Stimulated activated CD4-positive, alpha-beta T cell treated with anti-CD3 and anti-CD28 coated beads, Interleukin-2, amount 100 ng/mL, for 4 hours (primary cell): ENCODE measurements around the gene PBOV1.
"Not testable (repeated sequence)": the region's sequence is repeated elsewhere in the genome, so short reads cannot be mapped to it uniquely, and the experiment has no call there.

Source experiments
- DNase-seq: peaks from one replicate; pipeline ENCODE4 v3.0.0-alpha.2; 2020; ENCODE audit warnings: low read depth

The PBOV1 gene

DNA sequence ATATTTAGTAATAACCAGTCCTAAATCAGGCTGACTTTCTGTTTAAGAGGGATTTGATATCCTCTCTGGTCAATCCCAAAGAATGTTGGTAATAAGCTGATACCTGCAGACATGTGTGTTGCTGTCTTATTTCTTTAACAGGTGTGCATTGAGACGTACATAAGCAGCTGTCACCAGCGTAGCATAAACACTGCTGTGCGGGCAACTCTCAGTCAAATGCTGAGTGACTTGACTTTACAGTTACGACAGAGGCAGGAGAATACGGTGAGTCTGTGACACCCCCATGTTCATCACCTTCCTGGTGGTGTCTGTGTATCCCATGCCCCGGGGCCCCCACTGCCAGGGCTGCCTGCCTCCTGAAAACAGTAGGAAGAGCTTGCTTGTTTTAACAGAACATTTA is 20.1 kb upstream of the PBOV1 start:
- no peak for DNase-seq

DNA sequence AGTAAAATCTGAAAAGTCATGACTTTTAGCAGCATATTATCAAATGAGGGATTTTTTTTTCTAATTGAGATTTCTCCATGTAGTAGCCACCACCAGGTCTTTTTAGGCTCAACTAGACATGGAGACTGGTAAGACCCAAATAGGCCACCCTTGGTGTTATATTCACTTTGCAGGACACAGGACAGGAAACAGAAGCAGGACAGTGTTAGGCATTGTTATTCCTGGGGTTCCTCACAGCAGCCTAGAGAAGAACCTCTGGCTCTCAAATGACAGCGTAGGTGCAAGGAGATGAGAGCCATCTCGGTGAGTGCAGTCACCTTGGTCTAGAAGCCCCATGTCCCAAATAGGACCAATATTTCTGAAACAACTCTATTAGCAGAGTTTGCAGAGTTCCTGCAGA is 19.2 kb upstream of the PBOV1 start:
- DNase-seq: no peak

DNA sequence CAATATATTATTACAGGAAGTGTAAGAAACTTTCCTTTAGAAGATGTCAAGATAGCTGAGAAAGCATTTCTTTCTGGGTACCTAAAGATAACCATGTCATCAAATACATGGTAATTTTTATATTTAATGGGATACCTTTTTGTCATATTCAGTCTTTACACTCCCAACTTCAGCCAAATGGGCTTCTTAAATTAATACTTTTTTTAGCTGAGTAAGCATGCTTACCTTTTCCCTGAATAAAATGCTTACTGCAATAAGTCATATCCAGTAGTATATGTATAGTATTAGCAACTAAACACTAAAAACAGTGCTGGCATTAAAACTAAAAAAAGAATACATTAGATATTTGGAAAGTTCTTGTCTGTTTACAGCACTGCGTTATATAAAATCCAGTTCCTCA is 17.4 kb upstream of the PBOV1 start:
- no peak for DNase-seq

DNA sequence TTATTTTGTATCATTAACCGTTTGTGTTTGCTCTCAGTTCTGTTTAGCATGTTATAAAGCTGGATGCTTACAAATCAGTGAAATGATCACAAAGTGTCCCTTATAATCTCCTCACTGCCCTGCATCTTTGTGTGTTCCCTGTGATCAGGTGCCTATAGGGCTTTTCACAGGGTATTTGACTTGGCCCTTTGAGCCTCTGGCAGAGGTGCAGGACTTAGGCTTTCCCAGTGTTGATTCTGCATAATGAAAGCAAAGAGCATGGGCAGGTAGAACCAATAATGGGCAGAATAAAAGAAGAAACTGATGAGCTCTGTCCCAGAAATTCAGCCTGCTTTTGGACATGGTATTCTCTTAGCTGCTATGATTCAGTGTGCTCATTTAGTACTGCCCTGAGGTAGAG is 16.9 kb upstream of the PBOV1 start:
- DNase-seq: no peak

DNA sequence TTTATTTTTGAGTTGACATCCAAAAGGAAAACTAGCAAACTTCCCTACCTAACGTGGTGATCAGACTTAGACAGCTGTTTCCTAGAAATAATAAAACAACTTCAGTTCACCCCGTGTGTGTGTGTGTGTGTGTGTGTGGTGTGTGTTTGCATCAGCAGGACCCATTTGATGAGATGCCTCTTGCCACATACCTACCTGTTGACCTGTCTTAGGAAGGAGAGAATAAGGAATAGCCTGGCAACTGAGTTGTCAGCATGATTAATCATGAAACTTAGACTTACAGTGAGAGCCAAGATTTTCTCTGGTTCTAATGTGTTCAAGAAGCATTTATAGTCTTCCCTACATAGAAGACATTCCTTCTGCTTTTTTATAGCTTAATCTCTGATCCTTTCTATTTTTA is 16.1 kb upstream of the PBOV1 start:
- no peak for DNase-seq

DNA sequence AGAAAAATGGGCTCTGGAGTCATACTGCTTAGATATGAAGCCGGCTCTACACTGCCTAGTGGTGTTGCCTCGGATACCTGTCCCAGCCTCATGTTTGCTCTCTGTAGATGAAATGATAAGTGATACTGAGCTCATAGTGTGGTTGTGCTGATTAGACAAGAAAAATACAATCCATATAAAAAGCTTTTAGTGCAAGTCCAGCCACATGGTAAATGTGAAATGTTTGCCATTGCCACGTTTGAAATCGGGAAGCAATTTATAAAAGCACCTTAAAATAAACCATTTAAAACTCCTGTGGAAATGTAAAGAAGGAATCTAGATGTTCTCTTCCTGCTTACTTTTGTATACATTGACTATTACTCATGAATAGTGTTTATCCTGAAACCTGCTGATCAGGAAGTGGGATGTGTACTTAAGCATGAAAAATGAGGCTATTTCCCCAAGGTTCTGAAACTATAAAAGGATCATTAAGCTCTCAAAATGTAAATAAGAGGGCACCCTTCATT is 13.1 kb upstream of the PBOV1 start:
- DNase-seq: no peak

DNA sequence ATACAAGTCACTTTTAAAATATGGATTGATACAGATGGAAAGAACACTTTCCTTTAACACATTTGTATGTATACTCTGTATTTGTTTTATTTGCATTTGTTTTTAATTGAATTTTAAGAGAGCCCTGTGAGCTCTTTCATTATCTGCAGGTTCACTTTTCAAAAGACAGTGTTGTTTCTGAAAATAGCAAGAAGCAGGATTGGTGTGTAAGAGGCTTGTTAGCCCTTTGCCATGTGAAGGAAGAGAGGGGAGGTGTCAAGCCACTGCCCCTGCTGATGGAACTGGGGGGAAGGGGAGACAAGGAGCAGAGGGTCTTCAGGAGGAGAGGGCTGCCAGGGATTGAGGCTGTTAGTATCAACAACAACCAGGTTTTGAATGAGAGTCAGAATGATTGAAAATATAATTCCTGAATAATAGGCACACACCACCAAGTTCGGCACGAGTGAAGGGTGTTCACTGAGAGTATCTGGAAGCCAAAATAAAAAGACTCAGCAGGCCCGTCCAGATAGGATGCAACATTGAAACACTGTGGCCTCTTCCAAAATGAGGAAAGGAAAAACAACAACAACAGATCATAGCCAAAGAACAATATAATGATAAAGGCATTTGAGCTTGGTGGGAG is 12.6 kb upstream of the PBOV1 start:
- DNase-seq: no peak

DNA sequence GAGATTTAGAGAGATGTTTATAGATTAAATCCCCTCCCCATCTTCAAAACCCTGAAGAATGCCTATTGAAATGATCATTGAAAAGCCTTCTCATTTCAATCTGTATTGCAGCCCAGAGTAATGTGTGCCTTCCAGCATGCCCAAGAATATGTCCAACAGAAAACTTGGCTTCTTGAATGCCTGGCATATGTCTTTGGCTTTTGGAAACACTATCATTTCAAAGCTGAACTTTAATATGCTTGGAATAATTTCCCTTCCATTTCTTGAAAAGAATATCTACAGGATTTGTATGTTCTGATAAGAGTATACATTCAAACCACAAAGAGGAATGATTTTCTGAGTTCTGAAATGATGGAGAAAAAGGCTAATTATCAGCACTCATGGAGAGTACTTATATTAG is 11.9 kb upstream of the PBOV1 start:
- no peak for DNase-seq

DNA sequence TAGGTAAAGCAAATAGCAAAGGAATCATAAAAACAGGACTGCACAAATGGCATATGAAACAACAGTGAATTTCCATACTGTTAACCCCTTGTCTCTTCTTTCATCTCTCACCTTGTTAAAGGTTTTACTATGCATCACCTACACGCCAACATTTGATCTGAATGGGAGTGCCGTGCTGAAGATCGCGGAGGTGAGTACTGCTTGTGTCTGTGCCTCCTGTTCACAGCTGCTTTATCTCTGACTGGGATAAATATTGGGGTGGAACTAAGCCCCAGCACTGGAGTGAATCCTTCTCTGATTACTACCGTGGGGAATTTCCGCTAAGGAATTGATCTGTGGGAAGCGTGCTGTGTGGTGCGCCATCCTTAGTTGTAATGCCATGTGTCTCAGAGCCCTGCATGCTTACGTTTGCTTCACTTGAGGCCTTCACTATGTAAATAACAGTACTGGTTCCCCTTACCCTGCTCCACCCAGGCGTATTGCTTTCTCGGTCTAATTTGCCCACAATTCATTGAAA is 11.4 kb upstream of the PBOV1 start:
- DNase-seq: no peak

DNA sequence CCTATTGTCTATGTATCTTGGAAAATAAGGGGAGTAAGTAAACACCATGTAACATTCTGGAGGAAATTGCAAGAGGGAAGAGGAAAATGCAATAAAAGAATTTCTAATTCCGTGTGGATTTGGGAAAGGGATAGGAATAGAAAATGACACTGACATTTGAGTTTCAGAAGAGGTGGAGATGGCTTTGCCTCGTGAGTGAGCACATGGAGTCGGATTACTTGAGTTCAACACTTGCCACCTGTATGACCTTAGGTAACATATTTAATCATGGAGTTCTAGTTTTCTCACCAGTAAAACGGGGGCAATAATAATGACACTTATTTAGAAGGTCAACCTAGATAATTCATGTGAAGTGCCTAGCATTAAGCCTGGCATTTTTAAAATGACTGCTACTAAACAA is 10.8 kb upstream of the PBOV1 start:
- DNase-seq: no peak

DNA sequence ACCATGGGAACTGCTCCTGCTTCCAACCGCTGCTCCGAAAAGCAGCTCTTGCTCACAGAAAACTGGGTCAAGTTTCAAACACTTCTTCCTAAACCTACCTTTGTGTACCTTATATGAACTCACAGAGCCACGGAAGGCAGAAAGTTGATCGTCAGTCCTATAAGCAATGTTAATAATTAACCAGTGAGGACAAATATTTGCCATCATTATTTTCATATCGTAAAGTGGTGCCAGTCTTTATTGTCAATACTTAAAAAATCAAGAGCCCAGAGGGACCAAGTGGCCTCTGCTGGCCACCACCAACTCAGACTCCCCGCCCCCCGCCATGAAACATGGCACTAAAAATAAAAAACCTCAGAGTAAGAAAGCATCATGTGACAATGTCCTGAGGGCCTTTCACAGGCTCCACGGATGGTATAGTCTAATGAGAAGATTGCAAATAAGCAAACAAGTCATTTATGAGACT is 9.1 kb upstream of the PBOV1 start:
- DNase-seq: no peak

DNA sequence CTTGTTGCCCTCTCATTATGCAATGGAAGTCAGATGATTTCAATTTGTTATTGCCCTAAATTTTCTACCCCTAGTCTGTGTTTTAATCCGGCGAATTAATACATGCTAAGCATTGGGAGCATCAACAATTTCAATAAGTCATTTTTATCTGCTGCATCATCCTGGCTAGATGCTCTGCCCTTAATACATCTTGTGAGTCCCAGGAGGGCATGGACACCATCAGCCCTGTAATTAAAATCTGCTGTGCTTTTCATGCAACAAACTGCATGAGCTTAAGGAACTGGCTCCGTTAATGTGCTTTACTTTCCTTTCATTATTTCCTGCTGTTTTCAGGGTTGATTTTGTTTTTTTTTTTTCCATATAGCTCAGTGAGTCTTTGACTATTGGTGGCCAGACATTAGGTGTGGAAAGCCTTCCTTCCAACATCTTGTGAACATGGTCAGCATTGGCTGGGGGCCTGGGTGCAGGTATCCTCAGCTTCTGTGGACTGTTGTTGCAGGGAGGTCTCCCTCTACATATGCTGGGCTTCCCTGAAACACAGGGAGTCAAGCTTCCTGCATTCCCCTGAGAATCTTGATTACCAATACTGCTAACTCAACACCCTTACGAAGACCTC is 8.5 kb upstream of the PBOV1 start:
- DNase-seq: no peak

DNA sequence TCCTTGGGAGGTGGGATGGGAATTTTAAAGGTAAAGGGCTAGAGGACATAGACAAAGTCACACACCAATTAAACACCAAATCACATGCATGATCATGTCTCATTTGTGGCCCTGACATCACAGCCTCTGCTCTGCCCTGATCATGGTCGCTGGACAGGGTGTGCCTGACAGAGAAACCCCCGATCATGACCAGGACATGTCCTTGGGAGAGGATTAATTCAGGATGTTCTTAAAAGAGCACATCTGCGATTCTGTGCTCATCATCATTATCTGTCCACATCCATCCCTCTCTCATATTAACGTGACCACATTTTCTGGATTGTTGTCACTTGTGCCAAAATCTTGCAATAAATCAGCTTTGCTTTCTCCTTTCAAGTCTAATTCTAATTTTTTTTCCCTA is 7.7 kb upstream of the PBOV1 start:
- no peak for DNase-seq

DNA sequence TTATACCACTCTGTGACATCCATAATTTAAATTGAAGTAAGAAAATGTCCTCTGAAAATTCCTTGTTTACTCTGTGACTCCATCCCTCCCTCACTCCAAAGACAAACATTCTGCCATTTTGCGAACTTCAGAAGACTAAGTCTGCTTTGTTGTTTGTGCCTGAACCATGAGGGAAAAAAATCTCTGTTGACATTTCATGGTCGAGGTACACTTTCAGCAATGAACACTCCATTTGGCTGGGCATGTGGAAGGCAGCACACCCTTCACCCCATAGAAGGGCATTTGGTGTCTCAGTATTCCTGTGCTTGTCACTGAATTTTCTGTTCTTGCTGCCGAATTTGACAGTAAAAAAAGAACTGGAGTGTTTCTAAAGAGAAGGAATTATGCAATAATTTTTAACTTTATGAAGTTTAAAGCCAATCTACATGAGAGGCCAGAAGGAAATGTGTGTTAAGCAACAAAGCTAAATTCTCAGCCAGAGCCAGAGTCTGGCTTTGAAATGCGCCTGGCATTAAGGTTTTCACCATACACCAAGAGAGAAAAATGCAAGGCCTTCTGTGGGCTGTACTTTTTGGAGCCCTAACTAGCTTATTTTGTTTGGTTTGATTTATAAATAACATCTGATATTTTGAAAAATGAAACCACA is 4.7 kb upstream of the PBOV1 start:
- DNase-seq: no peak

DNA sequence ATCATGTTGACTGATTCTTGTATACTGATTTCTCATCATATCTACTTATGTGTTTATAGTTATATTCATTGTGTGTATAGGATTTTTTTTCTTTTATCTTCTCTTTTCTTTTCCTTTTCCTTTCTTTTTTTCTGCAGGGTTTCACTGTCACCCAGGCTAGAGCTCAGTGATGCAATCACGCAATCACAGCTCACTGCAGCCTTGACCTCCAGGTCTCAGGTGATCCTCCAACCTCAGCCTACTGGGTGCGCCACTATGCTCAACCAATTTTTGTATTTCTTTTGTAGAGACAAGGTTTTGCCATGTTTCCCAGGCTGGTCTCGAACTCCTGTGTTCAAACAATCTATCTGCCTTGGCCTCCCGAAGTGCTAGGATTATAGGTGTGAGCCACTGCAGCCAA is 1.6 kb upstream of the PBOV1 start:
- no peak for DNase-seq

DNA sequence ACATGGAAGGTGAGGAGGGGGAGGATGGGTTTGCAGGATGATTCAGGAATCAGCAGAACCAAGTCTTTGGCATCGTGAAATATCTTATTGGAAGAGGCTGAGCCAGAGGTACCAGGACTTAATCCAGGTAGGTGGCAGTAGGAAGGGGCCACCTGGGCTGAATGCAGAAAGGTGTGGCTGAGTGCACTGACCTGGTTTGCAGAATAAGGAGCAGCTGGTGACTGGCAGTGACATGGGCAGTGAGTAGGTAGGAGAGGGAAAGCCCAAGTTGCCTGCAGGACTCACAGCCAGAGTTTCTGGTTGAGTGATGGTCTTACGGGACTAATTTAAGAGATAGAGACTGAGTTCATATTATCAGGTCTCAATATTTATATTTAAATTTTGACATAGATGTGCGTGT is 1.1 kb upstream of the PBOV1 start:
- no peak for DNase-seq

DNA sequence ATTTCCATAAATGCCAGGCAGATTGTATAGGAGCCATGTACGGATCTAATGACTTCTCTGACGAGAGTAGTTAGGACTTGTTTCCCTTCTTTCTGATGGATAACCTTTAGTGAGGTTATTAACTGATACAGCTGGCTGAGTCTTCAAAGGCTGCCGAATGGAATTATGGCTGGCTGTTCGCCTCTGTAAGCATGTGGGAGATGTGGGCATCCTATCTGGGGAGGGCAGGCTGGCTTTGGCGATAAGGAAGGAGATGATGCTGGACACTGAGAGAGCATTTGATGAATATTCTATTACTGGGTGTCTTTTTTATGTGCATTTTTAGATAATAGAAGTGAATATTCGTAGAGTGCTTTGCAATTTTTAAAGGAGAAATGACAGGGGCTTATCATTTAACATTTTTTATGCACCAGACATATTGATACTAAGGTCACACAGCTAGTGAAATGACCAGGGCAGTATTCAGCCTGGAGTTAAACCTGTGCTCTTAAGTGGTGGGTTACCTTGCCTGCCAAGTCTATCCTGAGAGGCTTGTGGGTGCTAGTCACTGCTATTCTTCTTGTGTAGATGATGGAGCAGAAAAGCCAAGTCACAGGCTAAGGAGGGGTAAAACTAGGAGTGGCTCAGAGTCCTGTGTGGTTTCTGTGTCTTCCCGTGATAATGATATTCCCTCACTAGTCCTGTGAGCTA is 3.1 kb downstream of the PBOV1 start:
- DNase-seq: no peak

DNA sequence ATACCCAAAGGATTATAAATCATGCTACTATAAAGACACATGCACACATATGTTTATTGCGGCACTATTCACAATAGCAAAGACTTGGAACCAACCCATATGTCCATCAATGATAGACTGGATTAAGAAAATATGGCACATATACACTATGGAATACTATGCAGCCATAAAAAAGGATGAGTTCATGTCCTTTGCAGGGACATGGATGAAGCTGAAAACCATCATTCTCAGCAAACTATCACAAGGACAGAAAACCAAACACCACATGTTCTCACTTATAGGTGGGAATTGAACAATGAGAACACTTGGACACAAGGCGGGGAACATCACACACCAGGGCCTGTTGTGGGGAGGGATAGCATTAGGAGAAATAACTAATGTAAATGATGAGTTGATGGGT is 5.8 kb downstream of the PBOV1 start:
- not testable (repeated sequence) for DNase-seq

DNA sequence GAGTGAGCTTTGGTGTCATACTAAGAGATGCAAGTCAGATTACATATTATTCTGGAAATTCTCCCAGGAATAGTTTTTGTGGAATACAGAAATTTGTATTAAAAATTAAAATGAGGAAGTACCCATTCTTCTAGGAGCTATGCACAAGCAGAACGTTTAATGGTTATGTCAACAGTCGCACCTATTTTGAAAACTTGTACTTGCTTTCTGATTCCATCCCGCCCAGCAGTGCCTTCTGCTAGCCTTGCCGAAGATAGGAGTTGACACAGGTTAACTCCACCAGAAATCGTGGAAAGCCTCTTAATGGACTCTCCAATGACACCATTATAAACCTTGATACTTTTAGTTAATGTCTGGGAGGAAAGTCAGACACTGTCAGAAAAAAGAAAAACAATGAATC is 6.7 kb downstream of the PBOV1 start:
- no peak for DNase-seq

DNA sequence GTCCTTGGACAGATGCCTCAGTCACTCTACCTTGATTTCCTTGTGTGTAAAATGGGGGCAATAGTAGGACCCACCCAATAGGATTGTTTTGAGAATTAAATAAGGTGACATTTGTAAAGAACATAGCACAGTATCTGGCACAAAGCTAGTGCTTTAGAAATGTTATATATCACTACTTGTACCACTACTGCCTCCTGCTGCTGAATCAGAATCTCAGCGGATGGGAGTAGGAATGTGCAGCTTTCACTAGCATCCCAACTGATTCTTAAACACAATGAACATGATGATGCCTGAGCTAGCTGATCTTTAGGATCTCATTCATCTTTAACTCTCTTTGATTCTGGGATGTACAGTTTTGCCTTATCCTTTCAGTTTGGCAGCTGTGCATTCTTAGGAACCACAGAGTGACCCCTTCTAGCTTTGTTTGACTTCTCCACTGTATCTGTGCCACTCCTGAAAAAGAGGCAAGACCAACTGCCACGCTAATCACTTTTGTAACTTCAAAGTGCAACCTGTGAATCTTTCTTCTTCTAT is 7.2 kb downstream of the PBOV1 start:
- DNase-seq: no peak

DNA sequence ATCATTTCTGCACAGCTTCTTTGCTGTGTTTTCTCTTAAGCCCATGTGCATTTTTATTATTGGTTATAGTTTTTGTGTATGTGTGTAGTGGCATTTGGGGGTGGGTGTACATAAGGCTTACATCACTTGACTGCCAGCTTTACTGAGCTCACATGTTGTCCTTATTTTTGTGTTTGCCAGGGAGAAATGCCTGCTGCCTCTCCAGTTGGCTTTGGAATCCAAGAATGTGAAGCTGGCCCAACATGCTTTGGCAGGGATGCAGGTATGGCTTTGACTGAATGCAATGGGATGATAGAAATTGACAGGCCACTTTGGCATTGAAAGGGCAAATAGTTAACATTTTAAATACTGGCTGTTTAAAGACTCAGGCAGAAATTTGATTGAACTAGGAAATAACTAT is 11.4 kb downstream of the PBOV1 start:
- no peak for DNase-seq

DNA sequence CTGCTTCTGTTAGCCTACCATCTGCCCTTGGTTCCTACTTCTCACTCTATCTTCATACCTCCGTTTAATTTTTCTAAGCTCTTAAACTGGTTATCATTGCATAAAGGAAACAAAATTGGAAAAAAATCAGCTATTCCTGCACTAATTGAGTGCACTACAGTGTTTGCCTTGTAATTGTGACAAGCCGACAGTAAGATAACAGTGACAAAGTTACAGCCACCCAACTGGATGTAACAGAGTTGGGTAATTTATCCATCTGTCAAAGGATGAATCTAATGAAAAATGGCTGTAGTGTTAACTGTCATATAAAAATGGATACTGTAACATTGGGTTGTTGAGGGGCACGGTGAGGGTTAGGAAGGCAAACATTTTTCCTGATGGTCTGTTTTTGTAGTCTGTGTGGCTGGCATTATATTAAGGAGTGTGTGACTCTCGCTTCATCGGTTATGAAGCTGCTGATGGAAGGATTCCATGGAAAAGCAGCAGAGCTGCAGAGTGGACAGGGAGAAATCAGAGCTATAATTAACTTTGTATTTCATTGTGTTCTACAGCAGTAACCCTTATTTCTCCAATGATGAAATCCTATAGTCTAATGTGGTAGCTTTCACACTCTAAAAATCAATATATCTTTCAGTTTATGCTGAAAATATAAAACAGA is 12.7 kb downstream of the PBOV1 start:
- no peak for DNase-seq
